Aortic smooth muscle cell (primary cell): Measurements from ENCODE around the gene CENATAC. TPM values are rescaled to one million over a fixed set of nuclear protein-coding genes. Genes with fewer than 3 reads are reported as not detected.

Experiments used
- total RNA-seq: library from RNA; depleted of rRNA; stranded (reverse); fragments of >200 nt; gene quantifications from 2 replicates; pipeline ENCODE4 v1.2.3, GENCODE V29; 2014

The CENATAC gene, protein sequence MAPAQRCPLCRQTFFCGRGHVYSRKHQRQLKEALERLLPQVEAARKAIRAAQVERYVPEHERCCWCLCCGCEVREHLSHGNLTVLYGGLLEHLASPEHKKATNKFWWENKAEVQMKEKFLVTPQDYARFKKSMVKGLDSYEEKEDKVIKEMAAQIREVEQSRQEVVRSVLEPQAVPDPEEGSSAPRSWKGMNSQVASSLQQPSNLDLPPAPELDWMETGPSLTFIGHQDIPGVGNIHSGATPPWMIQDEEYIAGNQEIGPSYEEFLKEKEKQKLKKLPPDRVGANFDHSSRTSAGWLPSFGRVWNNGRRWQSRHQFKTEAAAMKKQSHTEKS
- total RNA-seq = 27.9 and 29.2 TPM in 2 replicates

GRCh38 chr11:118997627-118998387 is at the start of gene CENATAC:
TSS of gene CENATAC (plus strand) at chr11:118998138. CDS start at chr11:118998198, 60 bp downstream.

GRCh38 chr11:118956094-118956846 is 41.7 kb upstream of the CENATAC start, which contains the start of gene UPK2:
TSS of gene UPK2 (plus strand) at chr11:118956298. CDS start at chr11:118956351, 53 bp downstream.

DNA sequence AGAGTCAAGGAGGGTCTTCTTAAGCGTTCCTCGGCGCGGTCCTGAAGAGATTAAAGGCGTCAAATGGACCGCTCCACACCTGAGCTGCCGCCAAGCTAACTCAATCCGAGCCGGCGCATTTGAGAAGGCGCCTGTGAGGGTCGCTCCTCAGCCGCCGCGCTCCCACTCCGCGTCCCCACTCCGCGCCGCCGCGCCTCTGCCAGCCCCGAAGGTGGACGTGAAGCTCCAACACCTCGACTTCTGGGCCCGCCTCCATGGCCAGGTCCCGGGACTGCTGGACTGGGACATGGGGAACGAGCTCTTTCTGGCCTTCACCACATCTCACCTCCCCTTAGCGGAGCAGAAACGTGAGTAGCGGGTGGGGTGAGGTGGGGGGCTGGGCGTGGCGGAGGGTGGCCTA is 26.3 kb upstream of the CENATAC start, which contains the start of gene FOXR1:
Gene FOXR1 (plus strand): TSS at position 116 of the 400 bp plus-strand sequence. CDS start 171 bp downstream, at position 287.

DNA sequence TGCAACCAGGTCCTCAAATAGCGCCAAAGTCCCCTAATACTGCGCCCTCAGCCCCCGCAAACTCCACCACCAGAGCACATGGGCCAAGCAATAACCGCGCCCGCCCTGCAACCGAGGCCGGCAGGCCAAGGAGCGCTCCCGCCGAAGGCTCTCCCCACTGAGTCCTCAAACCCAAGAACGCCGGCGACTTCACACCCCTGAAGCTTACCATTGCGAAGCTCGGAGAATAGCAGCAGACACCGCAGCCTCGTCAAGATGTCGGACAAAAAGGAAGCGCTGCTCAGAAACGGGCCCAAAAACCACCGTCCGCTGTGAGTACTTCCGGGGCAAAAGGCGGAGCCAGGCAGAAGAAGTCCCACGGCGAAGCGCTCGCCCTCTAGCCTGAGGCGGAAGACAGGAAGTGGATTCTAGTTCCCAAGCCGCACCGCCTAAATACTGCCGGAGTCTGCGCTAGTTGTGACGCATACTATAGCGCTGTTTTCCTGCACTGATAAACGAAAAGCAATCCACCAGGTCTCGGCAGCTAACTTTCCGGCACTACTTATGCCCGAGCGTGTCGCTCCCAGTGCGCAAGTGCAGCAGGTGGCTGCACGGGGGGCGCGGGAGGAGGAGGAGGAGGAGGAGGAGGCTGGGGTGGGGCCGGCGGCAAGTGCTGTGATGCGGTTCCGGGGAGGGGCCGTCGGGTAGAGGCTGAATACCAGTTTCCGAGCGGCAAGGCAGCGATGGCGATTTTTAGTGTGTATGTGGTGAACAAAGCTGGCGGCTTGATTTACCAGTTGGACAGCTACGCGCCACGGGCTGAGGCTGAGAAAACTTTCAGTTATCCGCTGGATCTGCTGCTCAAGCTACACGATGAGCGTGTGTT is 20.4 kb downstream of the CENATAC start, which contains the start of the genes RPS25 and TRAPPC4:
Gene RPS25 (minus strand): TSS at position 270 of the 865 bp plus-strand sequence. CDS start 59 bp downstream, at position 211.
Gene TRAPPC4 (plus strand): TSS at position 693 of the 865 bp plus-strand sequence. CDS start 30 bp downstream, at position 723.

GRCh38 chr11:119030329-119031047 is 32.5 kb downstream of the CENATAC start, which contains the start of gene SLC37A4:
TSS of gene SLC37A4 (minus strand) at chr11:119030877.

DNA sequence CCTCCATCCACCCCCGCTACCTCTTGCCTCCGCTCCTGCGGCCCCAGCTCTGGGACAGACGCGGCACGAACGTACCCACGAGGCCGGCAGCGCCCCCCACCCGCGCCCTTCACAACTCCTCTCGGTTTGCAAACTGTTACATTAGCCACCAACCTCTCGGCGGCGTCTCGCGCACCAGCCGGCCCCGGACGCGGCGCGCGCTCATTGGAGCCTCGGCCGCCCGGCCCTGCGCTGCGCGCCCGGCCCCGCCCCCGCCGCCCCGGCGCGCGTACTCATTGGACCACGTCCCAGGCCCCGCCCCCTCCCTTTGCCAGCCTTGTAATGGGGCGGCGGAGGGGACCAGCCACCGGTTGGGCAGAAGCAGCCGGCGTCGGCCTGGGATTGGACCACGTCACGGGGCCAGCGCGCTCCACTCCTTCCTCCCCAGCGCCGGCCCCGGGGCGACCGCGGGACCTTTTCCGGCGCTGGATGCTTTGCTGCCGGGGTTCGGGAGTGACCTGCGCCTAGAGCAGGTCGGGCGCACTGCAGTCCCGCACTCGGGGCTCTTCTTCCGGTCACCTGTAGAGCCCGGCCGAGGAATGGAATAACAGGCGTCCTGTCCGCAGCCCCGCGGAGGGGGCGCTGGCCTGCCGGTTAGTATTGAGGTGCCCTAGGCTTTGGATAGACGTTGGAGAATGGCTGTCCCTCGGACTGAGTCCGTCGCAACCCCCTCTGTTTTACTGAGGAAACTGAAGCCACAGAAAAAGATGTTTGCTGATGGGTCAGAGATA is 59.2 kb downstream of the CENATAC start, which contains the start of gene HYOU1:
Gene HYOU1 (minus strand): TSS at position 206 of the 770 bp plus-strand sequence. CDS start 1,045 bp downstream, outside the sequence.

Other genes with a start within 250 kb of the CENATAC start
- 106 and 132 TPM in 2 replicates for gene DDX6, start 207.0 kb upstream of the CENATAC start, total RNA-seq
- gene CXCR5, start 114.2 kb upstream of the CENATAC start, total RNA-seq = not detected in 2 replicates
- 16.5 and 21.5 TPM in 2 replicates for gene BCL9L, start 72.2 kb upstream of the CENATAC start, total RNA-seq
- not detected in 2 replicates for gene UPK2, start 41.8 kb upstream of the CENATAC start, total RNA-seq
- gene FOXR1, start 26.4 kb upstream of the CENATAC start, total RNA-seq = not detected in 2 replicates
- 652 and 653 TPM in 2 replicates for gene RPS25, start 20.2 kb downstream of the CENATAC start, total RNA-seq
- 88.4 and 187 TPM in 2 replicates for gene TRAPPC4, start 20.6 kb downstream of the CENATAC start, total RNA-seq
- 6.4 and 7.8 TPM in 2 replicates for gene SLC37A4, start 32.7 kb downstream of the CENATAC start, total RNA-seq
- 104 and 167 TPM in 2 replicates for gene HYOU1, start 59.1 kb downstream of the CENATAC start, total RNA-seq
- 38.9 and 39.2 TPM in 2 replicates for gene VPS11, start 69.7 kb downstream of the CENATAC start, total RNA-seq
- 3.7 and 5.8 TPM in 2 replicates for gene HMBS, start 86.7 kb downstream of the CENATAC start, total RNA-seq
- gene DPAGT1, start 103.7 kb downstream of the CENATAC start, total RNA-seq = 8.8 and 11.8 TPM in 2 replicates
- 3.3 and 3.7 TPM in 2 replicates for gene C2CD2L, start 109.2 kb downstream of the CENATAC start, total RNA-seq
- 12.4 and 12.9 TPM in 2 replicates for gene HINFP, start 123.4 kb downstream of the CENATAC start, total RNA-seq
- gene ABCG4, start 150.9 kb downstream of the CENATAC start, total RNA-seq = under 0.01 TPM in 1 of 2 replicates, not detected in the other
- gene NLRX1, start 170.6 kb downstream of the CENATAC start, total RNA-seq = 13.9 and 16.2 TPM in 2 replicates
- gene NHERF4, start 187.3 kb downstream of the CENATAC start, total RNA-seq = not detected in 2 replicates
- 3.4 and 5.0 TPM in 2 replicates for gene CBL, start 208.2 kb downstream of the CENATAC start, total RNA-seq